Erythroblast (primary cell): ENCODE results near the gene CHRNA1.

ENCODE experiments used
- GATA1 ChIP-seq: IDR thresholded peaks from 2 replicates; pipeline ENCODE4 v1.6.1; 2011; ENCODE audit warnings: low read depth, mild to moderate bottlenecking, control low read depth, low read length, moderate library complexity
- POLR2A ChIP-seq: IDR thresholded peaks from 2 replicates; pipeline ENCODE4 v1.6.1; 2011; ENCODE audit warnings: mild to moderate bottlenecking, low read length

GRCh38 chr2:174749793-174750192 is 14.5 kb downstream of the CHRNA1 start:
- TF ChIP-seq POLR2A (no peak), GATA1 (no peak)
